Measurements from ENCODE around the gene ANXA2R.
"Not testable (repeated sequence)": the region's sequence is repeated elsewhere in the genome, so short reads cannot be mapped to it uniquely, and the experiment has no call there.

ANXA2R gene, protein sequence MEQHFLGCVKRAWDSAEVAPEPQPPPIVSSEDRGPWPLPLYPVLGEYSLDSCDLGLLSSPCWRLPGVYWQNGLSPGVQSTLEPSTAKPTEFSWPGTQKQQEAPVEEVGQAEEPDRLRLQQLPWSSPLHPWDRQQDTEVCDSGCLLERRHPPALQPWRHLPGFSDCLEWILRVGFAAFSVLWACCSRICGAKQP

DNA sequence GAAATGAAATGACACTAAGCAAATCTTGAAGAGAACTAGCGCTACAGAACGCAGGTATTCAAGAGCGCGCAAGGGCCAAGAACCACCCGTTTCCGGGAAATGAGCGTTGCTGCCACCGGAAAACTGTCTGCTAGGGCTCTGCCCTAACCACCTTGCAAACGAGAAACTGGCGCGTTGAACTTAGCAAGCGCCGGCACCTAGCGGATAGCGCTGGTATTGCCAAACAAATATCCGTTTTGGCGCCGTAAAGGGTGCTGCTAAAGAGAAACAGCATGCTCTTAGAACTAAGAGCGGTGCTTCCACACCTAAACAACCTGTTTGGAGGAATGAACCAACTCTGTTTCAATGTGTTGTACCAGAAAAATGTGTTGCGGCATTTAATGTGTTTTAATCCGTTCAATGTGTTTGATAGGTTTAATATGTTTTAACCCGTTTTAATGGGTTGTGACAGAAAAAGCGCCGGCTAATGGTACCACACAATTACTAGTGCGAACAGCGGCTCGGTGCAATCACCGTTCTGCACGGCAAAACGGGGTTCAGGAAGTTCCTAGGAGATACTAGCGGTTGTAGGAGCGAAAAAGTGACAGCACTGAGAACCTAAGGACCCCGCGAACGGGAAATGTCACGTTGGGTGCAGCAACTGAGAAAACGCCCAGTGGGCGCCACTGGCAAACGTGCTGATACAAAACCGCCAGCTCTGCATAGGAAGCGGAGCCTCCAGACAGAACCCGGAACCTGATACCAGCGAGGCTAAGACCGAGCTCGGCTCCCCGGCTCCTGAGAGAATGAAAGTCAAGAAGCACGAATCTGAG, at the start of gene ANXA2R:
Gene ANXA2R, minus strand, starts transcription at position 33 of the 812 bp plus-strand sequence. CDS start 273 bp downstream, outside the sequence.
- peak; percentile 81 to 86 for DNase-seq (ENCODE audit: extremely low read depth in 1 of 2, low read depth in 1 of 2)

DNA sequence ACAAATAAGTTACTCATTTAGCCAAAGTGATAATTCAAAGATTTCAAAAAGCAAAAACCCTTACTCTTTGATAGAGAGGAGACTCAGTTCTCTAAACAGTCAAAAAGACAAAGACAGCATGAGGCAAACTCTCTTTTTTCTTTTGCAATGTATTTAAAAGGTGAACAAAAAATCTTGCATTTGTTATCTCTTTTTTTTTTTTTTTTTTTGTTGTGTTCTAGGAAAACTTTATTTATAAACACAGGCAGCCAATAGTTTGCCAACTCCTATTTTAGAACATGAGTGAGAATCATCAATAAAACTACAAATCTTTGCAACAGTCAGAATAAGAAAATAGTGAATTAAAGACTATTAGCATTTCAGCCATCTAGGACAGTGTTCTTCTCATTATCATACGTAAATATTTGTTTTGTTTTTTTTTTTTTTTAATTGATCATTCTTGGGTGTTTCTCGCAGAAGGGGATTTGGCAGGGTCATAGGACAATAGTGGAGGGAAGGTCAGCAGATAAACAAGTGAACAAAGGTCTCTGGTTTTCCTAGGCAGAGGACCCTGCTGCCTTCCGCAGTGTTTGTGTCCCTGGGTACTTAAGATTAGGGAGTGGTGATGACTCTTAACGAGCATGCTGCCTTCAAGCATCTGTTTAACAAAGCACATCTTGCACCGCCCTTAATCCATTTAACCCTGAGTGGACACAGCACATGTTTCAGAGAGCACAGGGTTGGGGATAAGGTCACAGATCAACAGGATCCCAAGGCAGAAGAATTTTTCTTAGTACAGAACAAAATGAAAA, 46.2 kb upstream of the ANXA2R start:
- DNase-seq (ENCODE audit: extremely low read depth in 1 of 2, low read depth in 1 of 2) = not testable (repeated sequence)

DNA sequence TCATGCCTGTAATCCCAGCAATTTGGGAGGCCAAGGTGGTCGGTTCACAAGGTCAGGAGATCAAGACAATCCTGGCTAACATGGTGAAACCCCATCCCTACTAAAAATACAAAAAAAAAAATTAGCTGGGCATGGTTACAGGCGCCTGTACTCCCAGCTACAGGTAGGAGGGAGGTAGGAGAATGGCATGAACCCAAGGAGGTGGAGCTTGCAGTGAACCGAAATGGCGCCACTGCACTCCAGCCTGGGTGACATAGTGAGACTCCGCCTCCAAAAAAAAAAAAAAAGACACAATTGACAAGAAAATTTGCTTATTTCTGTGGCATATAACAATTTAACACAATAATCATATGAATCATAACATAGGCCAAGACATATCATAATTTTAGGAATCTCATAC, 45.3 kb upstream of the ANXA2R start:
- DNase-seq (ENCODE audit: extremely low read depth in 1 of 2, low read depth in 1 of 2) = no peak

DNA sequence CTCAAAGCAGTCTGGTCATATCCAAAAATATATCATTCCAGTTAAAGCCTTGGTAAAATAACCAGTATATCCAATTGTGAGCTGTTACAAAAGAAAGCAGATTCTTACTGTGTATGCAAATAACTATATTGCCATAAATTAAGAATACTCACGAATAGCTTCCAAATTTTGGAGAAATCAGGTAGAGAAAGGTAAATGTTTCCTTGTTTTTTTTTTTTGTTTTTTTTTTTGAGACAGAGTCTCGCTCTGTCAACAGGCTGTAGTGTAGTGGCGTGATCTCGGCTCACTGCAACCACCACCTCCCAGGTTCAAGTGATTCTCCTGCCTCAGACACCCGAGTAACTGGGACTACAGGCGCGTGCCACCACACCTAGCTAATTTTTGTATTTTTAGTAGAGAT, 44.3 kb upstream of the ANXA2R start:
- DNase-seq (ENCODE audit: extremely low read depth in 1 of 2, low read depth in 1 of 2) = not testable (repeated sequence)

DNA sequence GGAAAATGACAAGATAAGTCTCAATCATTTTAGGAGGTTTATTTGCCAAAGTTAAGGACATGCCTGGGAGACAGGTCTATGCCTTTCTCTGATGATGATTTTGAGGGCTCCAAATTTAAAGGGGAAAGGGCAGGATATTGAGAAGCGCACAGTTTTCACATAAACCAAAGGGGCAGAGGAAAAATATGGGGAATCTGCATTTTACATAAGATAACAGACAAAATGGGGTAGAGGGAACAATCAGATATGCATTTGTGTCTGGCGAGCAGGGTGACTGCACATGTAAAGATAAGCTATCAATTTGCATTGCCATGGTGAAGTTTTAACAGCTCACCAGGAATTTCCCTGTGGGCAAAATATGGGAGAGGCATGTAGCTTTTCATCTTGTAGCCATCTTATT, 41.2 kb upstream of the ANXA2R start:
- not testable (repeated sequence) for DNase-seq (ENCODE audit: extremely low read depth in 1 of 2, low read depth in 1 of 2)

DNA sequence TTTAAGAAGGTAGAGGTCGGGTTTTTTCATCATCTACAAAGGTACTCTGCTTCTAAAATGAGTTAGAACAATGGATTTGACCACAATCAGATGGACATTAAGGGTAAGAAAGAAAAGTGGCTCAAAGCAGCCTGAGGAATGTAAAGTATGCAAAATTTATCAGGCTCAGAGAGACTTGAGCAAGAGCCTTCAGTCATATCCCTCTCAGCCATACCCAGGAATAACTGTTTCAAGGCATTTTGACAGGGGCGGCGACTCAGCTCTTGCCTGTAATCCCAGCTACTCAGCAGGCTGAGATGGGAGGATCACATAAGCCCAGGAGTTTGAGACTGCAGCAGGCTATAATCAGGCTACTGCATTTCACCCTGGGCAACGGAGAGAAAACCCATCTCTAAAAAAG, 38.8 kb upstream of the ANXA2R start:
- no peak for DNase-seq (ENCODE audit: extremely low read depth in 1 of 2, low read depth in 1 of 2)

DNA sequence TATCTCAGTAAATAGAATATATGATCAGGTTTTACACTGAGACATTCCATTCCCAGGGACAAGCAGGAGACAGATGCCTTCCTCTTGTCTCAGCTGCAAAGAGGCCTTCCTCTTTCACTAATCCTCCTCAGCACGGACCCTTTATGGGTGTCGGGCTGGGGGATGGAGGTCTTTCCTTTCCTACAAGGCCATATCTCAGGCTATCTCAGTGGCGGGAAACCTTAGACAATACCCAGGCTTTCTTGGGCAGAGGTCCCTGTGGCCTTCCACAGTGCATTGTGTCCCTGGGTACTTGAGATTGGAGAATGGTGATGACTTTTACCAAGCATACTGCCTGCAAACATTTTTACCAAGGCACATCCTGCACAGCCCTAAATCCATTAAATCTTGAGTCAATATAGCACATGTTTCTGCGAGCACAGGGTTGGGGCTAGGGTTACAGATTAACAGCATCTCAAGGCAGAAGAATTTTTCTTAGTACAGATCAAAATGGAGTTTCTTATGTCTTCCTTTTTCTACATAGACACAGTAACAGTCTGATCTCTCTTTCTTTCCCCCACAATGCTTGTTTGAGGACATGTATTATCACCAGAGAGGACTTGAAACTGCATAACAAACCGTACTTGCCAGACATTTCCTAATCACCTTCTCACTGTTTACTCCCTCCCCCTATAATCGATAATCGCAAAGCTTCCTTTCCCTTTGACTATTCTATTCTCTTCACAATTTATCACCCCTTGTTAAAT, 37.5 kb upstream of the ANXA2R start:
- DNase-seq (ENCODE audit: extremely low read depth in 1 of 2, low read depth in 1 of 2) = not testable (repeated sequence)

DNA sequence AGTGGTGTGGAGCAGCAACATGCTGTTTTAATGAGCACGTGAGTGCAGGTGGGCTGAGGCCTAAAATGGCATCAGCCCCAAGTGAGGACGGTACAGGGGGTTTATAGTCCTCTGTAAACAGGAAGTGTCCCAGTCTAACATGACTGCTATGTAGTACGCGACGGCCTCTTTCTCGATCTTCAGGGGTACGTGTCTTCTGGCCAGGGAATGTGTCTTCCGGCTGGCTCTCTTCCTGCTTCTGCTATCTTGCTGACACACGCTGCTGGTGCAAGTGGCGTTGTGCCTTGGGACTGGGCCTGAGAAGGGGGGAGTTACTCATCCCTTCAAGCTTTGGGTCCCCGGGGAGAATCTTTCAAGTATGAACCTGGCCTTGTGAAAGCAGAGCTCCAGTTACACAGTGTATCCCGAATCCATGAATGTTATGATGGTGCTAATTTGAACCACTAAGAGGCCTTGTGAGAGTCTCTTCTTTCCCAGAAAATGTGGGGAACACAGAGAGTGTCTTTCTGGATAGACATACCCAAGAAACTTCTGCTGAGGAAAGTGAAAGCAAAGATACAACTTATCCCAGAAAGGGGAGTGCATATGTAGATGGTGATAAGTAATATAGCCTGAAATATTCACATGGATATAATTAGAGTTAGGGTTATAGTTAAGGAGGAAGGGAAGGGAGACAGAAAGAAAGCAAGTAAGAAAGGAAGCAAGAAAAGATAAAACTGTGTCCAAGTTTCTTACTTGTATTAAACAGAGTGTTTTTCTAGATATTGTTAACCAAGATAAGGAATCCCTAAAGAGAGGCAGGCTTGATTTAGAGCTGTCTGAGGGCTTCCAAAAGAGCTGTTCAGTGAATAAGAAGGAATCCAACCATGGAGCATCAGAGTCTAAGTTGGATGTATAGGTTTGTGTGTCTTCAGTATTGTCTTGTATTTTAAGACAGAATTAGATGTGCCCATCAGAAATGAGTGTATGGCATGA, 35.5 kb upstream of the ANXA2R start:
- no peak for DNase-seq (ENCODE audit: extremely low read depth in 1 of 2, low read depth in 1 of 2)

DNA sequence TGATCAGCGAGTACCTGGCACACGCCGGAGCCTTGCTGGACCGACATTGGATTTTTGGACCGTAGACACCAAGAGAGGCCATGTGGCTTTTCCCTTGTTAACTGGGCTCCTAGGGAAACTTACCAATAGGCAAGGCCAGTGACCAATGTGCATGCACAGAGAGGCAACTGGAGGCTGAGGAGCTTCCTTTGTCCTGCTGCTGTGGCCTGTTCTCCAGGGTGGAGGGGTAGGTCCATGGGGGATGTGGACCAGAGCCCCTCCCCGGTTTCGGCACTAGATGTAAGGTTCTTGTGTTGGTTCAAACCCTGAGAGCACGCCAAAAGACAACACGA, 34.8 kb upstream of the ANXA2R start:
- DNase-seq (ENCODE audit: extremely low read depth in 1 of 2, low read depth in 1 of 2) = no peak

DNA sequence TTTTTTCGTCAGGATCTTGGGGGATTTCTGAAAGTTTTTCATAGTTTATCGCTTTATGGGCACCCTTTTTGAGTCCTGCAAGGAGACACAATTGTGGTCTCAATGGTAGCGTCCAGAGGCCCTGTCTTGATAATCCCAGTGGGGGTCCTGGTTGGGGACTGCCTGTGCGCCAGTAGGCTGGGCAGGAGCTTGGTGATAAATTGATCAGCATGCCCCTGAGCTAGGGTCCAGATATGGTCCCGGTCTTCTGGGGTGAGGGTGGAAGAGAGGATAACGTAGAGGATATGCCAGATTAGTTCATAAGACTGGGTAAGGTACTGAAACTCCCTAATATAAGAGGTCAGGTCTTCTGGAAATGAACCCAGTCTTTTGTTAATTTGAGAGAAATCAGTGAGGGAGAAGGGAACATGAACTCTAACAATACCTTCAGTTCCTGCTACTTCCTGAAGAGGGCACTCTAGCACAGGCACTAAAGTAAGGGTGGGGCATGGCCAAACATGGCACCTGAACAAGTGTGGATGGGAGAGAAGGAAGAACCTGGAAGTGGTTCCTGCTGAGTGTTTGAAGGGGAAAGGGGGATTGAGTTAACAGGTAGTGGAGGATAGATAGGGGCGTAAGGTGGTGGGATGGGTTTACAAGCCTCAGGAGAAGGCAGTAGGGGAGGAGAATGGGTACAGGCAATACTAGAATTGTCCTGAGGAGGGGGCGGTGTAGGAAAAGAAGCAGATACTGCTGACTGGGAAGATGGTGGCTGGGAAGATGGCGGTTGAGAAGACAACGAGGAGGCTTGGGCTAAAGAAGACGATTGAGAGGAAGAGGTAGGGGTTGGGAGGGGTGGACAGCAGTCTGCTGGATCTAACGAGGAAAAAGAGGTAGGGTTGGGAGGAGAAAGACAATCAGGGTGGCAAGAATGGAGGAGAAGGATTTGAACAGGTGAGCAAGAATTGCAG, 33.8 kb upstream of the ANXA2R start:
- no peak for DNase-seq (ENCODE audit: extremely low read depth in 1 of 2, low read depth in 1 of 2)

DNA sequence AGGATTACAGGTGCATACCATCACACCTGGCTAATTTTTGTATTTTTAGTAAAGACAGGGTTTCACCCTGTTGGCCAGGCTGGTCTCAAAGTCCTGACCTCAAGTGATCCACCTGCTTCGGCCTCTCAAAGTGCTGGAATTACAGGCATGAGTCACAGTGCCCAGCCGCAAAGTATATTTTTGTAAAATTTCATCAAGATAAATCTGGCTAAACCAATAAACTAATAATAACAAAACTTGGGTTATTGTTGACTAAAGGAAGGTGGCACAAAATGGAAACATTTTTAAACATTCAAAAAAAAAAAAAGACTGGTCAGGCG, 29.2 kb upstream of the ANXA2R start:
- not testable (repeated sequence) for DNase-seq (ENCODE audit: extremely low read depth in 1 of 2, low read depth in 1 of 2)

DNA sequence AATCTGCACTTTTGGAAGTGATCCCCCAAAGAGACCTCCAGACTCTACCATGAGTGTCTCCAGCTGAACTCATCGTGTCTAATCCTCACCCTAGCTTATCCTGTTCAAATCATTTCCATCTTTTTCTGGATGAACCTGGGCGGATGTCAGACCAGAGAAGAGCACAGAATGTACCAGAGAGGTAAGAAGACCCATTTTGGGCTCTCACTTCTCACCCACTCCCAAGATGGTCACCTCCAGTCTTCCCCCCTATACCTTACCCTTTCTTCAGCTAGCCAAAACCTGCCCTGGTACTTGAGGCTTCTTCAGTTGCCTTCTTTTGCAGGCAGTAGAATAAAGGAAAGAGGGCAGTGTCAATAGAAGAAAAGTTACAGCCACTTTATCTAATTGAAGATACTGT, 27.9 kb upstream of the ANXA2R start:
- no peak for DNase-seq (ENCODE audit: extremely low read depth in 1 of 2, low read depth in 1 of 2)

DNA sequence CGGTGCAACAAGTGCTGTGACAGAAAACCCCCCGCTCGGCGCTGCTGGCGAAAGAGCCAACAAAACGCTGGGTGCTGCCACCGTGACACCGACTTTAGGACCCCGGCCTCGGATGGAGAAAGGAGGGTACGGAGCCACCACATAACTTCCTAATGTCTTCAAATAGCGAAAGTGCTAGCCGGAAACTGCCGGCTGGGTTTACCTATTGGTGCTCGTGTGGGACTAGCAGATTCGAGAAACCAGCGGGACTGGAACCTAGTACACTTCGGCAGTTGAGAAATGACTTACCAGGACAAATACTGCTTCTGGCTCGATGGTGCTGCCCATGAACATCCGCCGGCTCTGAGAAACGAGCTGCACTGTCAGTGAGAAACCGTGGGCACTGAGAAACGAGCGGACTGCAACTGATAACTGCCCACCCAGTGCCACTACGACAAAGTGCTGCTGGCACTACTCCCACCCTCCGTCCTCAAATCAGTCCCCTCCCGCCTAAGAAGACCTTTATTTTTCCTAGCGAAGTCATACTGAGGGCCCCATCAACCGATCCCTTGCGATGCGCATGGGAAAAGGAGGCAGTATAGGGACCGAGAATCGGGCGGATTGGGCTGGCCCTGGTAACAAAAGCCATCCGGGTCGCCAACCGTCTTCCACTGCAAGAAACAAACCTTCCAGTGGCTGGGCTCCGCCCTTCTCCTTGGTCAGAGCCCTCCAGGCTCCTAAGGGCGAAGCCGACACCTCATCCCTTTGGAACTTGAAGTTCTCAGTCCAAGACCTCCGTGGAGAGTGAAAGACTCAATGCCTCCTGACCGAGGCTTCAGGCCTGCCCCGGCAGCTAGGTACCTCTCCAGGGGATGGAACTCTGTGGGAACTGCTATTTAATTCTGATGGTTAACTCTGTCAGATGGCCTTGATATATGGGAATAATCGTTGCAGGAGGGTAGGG, 27.0 kb upstream of the ANXA2R start:
- peak; percentile 75 to 83 for DNase-seq (ENCODE audit: extremely low read depth in 1 of 2, low read depth in 1 of 2)

DNA sequence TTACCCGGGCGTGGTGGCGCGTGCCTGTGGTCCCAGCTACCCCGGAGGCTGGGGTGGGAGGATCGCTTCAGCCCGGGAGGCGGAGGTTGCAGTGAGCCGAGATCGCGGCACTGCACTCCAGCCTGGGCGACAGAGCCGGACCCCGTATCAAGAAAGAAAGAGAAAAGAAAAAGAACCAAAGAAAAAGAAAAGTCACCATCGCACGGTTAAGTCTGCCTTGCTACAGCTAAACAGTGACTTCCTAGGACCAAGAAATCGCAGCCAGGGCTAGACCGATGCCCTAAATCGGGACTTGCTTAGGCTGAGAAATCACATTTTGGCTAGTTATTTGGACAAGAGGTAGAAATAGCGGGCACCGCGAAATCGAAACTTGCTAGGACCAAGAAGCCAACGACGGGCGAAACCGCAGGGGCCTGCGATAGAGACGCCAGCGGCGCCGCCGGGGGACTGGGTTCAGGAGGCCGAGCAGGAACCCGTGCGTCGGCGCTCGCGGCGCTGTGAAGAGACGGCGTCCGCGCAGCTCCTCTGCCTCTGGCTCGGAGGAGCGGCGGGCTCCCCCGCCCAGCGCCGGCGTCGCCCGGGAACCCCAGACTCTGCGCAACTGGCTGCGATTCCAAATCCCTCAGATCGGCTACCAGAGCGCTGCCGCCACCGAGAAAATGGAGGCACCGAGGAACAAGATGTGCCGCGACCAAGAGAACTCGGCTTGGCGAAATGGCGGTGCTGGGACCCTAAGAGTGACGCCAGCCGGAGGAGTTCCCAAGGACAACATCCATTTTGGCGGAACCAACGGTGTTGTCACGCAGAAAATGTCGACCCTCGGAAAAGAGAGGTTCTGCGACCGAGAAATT, 26.1 kb upstream of the ANXA2R start:
- peak; percentile 48 to 59 for DNase-seq (ENCODE audit: extremely low read depth in 1 of 2, low read depth in 1 of 2)

DNA sequence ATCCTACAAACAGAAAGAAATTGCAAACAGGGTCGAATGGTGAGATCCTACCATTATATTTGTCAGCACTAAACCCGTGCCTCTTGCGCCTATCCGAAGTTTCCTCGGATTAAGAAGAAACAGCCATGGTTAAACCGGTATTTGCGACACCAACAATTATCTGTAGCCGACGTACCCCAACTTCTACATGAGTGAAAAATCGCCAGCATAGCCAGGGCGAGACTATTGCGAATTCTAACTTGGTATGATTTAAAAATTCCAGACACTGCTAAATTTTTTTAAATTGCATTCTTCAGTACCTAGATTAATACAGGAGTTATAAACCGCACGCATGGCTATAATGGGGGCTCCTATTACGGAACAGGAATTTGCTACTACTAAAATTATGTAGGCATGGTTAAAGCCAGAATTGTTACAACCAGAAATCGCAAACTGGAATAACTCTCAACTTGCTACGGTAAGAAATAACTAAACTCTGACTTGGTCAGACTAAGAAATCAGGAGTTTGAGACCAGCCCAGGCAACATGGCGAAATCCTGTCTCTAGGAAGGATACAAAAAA, 25.3 kb upstream of the ANXA2R start:
- no peak for DNase-seq (ENCODE audit: extremely low read depth in 1 of 2, low read depth in 1 of 2)

DNA sequence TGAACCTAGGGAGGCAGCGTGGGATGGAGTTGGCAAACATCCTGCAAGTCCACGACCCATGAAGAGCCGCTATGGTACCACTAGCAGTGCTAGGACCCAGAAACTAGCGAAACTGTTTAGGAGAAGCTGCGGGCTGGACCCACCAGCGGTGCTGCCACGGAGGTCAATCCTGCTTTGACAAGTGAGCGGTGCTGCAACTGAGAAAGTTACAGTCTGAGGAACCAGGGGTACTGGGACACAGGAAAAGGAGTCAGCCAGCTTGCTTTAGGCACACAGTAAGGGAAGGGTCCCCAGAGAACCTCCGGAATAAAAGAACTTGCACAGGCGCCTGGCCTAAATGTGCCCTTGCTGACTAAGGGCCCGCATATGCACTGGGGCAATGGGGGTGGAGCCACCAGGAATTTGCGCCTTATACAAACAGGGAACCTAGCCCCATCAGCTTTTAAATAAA, 23.6 kb upstream of the ANXA2R start:
- no peak for DNase-seq (ENCODE audit: extremely low read depth in 1 of 2, low read depth in 1 of 2)

Measured in activated CD8-positive, alpha-beta memory T cell treated with anti-CD3 and anti-CD28 coated beads for 1 hour (primary cell).